Trophoblast cell (in vitro differentiated cells and primary cell): ENCODE measurements around the gene TMEM119.
A peak's percentile ranks its signal among the peaks of the same experiment; 100 is the strongest.

Experiments
- DNase-seq, 2 donors: peaks; one replicate each; pipeline ENCODE4 v3.0.0-alpha.2; 2016
- H2AFZ ChIP-seq: 2 replicates; pipeline ENCODE4 v1.6.1; 2013; ENCODE audit warnings: low read length, moderate library complexity, mild to moderate bottlenecking; ENCODE audit not compliant: insufficient read depth, poor library complexity
- H2AK5ac ChIP-seq: 2 replicates; pipeline ENCODE4 v1.6.1; 2013; ENCODE audit warnings: mild to moderate bottlenecking, low read length
- H2BK120ac ChIP-seq: 2 replicates; pipeline ENCODE4 v1.6.1; 2013; ENCODE audit warnings: low read length, mild to moderate bottlenecking, moderate library complexity; ENCODE audit not compliant: insufficient read depth, poor library complexity
- H2BK12ac ChIP-seq: 2 replicates; pipeline ENCODE4 v1.6.1; 2013; ENCODE audit warnings: mild to moderate bottlenecking, low read length, moderate library complexity
- H2BK5ac ChIP-seq: 2 replicates; pipeline ENCODE4 v1.6.1; 2013; ENCODE audit warnings: low read length, low read depth, moderate library complexity, mild to moderate bottlenecking; ENCODE audit not compliant: poor library complexity
- H3K14ac ChIP-seq: 2 replicates; pipeline ENCODE4 v1.6.1; 2013; ENCODE audit warnings: mild to moderate bottlenecking, low read length
- H3K18ac ChIP-seq: 2 replicates; pipeline ENCODE4 v1.6.1; 2013; ENCODE audit warnings: mild to moderate bottlenecking, low read length
- H3K23ac ChIP-seq: 2 replicates; pipeline ENCODE4 v1.6.1; 2013; ENCODE audit warnings: low read length
- H3K27ac ChIP-seq: 2 replicates; pipeline ENCODE4 v1.5.1; 2013; ENCODE audit warnings: low read depth, mild to moderate bottlenecking, inconsistent platforms, low read length, moderate library complexity
- H3K27me3 ChIP-seq: 2 replicates; pipeline ENCODE4 v1.6.1; 2013; ENCODE audit warnings: inconsistent platforms, mild to moderate bottlenecking, low read length, moderate library complexity; ENCODE audit not compliant: insufficient read depth
- H3K36me3 ChIP-seq, 2 experiments: 1 replicate in 1 of 2; 2 replicates in 1 of 2; pipeline ENCODE4 v1.6.1; 2013; ENCODE audit warnings: low read length in 2 of 2, mild to moderate bottlenecking in 2 of 2, moderate library complexity in 1 of 2; ENCODE audit not compliant: insufficient read depth in 2 of 2, control insufficient read depth in 1 of 2
- H3K4ac ChIP-seq: 2 replicates; pipeline ENCODE4 v1.6.1; 2013; ENCODE audit warnings: low read depth, mild to moderate bottlenecking, low read length, moderate library complexity
- H3K4me1 ChIP-seq, 2 experiments: 1 replicate in 1 of 2; 2 replicates in 1 of 2; pipeline ENCODE4 v1.6.1; 2013; ENCODE audit warnings: low read length in 2 of 2, mild to moderate bottlenecking in 2 of 2, moderate library complexity in 1 of 2; ENCODE audit not compliant: insufficient read depth in 2 of 2, control insufficient read depth in 1 of 2
- H3K4me2 ChIP-seq: 2 replicates; pipeline ENCODE4 v1.6.1; 2013; ENCODE audit warnings: inconsistent platforms, mild to moderate bottlenecking, low read length, moderate library complexity
- H3K4me3 ChIP-seq: 2 replicates; pipeline ENCODE4 v1.5.1; 2013; ENCODE audit warnings: mild to moderate bottlenecking, low read depth, low read length, inconsistent platforms
- H3K79me1 ChIP-seq: one replicate; pipeline ENCODE4 v1.6.1; 2013; ENCODE audit warnings: low read length
- H3K79me2 ChIP-seq: 2 replicates; pipeline ENCODE4 v1.6.1; 2013; ENCODE audit warnings: low read length, mild to moderate bottlenecking; ENCODE audit not compliant: control insufficient read depth, insufficient read depth, poor library complexity
- H3K9ac ChIP-seq: 2 replicates; pipeline ENCODE4 v1.6.1; 2013; ENCODE audit warnings: mild to moderate bottlenecking, low read length
- H3K9me3 ChIP-seq: 2 replicates; pipeline ENCODE4 v1.6.1; 2013; ENCODE audit warnings: low read depth, mild to moderate bottlenecking, control low read depth, inconsistent platforms, low read length; ENCODE audit not compliant: insufficient read depth
- H4K12ac ChIP-seq: 2 replicates; pipeline ENCODE4 v1.6.1; 2013; ENCODE audit warnings: low read depth, mild to moderate bottlenecking, low read length, moderate library complexity
- H4K8ac ChIP-seq: 2 replicates; pipeline ENCODE4 v1.6.1; 2013; ENCODE audit warnings: low read depth, mild to moderate bottlenecking, low read length, moderate library complexity
- H4K91ac ChIP-seq: one replicate; pipeline ENCODE4 v1.6.1; 2013; ENCODE audit warnings: low read depth, mild to moderate bottlenecking, low read length, moderate library complexity
- WGBS: extraction: QIAGEN DNeasy Blood & Tissue Kit; methylation state at CpG from one replicate; pipeline ENCODE4 v1.1.7; 2013; ENCODE audit warnings: missing lambda C conversion rate; ENCODE audit not compliant: insufficient read length, insufficient coverage; ENCODE audit errors: extremely low coverage; 5-methylcytosine and 5-hydroxymethylcytosine counted together

Gene TMEM119

GRCh38 chr12:108607981-108608600 is 10.2 kb upstream of the TMEM119 start:
- peak overlapping the region; percentile 55 for H4K91ac ChIP-seq
- H3K14ac ChIP-seq: no peak overlapping the region
- no CpG with 5 or more reads among the region's 10 CpGs for WGBS
- peak overlapping the region; percentile 44 for H2BK12ac ChIP-seq
- no peak overlapping the region for H4K12ac ChIP-seq
- peaks cover 3% of the 10 kb centered on the region for H3K9me3 ChIP-seq
- no peak overlapping the region for H2AFZ ChIP-seq
- H3K27ac ChIP-seq: no peak overlapping the region
- H3K4me1 ChIP-seq: peaks cover 11 to 19% of the 10 kb centered on the region in 2 experiments
- peak overlapping the region; percentile 24 for H4K8ac ChIP-seq
- no peak overlapping the region for H2BK5ac ChIP-seq
- H3K18ac ChIP-seq: no peak overlapping the region
- no peak overlapping the region for H3K4me2 ChIP-seq
- H3K9ac ChIP-seq: no peak overlapping the region
- H3K79me1 ChIP-seq: peaks cover 12% of the 10 kb centered on the region
- no peak overlapping the region for H3K4ac ChIP-seq
- H3K23ac ChIP-seq: no peak overlapping the region
- peak overlapping the region; percentile 50 for H2AK5ac ChIP-seq
- peak overlapping the region; percentile 27 for H2BK120ac ChIP-seq
- no peaks in the 10 kb centered on the region for H3K36me3 ChIP-seq
- H3K27me3 ChIP-seq: no peaks in the 10 kb centered on the region
- H3K79me2 ChIP-seq: no peaks in the 10 kb centered on the region
- DNase-seq: no peak
- no peak overlapping the region for H3K4me3 ChIP-seq

GRCh38 chr12:108606492-108606891 is 8.6 kb upstream of the TMEM119 start:
- Histone ChIP-seq H3K27ac (no peak overlapping the region), H3K9me3 (peaks cover 3% of the 10 kb centered on the region), H4K8ac (peak overlapping the region; percentile 63), H3K18ac (no peak overlapping the region), H3K4ac (no peak overlapping the region), H2BK5ac (no peak overlapping the region), H3K9ac (no peak overlapping the region), H4K91ac (peak overlapping the region; percentile 52), H2BK12ac (peak overlapping the region; percentile 50), H3K36me3 (no peaks in the 10 kb centered on the region), H3K79me1 (peaks cover 10% of the 10 kb centered on the region), H2BK120ac (peak overlapping the region; percentile 39), H3K23ac (no peak overlapping the region), H3K27me3 (no peaks in the 10 kb centered on the region), H3K14ac (peak overlapping the region; percentile 47), H2AK5ac (peak overlapping the region; percentile 70), H3K4me1 (peaks cover 2 to 10% of the 10 kb centered on the region in 2 experiments), H2AFZ (no peak overlapping the region), H3K79me2 (no peaks in the 10 kb centered on the region), H4K12ac (no peak overlapping the region), H3K4me3 (no peak overlapping the region), H3K4me2 (no peak overlapping the region)
- no CpG with 5 or more reads among the region's 9 CpGs for WGBS
- DNase-seq: no peak

- H2BK5ac ChIP-seq: no peak overlapping the region
- peak overlapping the region; percentile 8 for H4K91ac ChIP-seq
- no peak overlapping the region for H3K4me3 ChIP-seq
- H3K23ac ChIP-seq: peak overlapping the region; percentile 36
- H2BK12ac ChIP-seq: peak overlapping the region; percentile 9
- H3K27ac ChIP-seq: no peak overlapping the region
- H3K36me3 ChIP-seq: no peaks in the 10 kb centered on the region
- H2AFZ ChIP-seq: no peak overlapping the region
- H3K9me3 ChIP-seq: peaks cover 3% of the 10 kb centered on the region
- H3K14ac ChIP-seq: peak overlapping the region; percentile 15
- no peak overlapping the region for H3K4me2 ChIP-seq
- H3K9ac ChIP-seq: no peak overlapping the region
- H3K79me1 ChIP-seq: peaks cover 10% of the 10 kb centered on the region
- no peaks in the 10 kb centered on the region for H3K27me3 ChIP-seq
- H2BK120ac ChIP-seq: no peak overlapping the region
- H3K4ac ChIP-seq: no peak overlapping the region
- H4K8ac ChIP-seq: peak overlapping the region; percentile 16
- DNase-seq: no peak
- peak overlapping the region; percentile 11 for H2AK5ac ChIP-seq
- no peak overlapping the region for H4K12ac ChIP-seq
- peaks cover 2 to 10% of the 10 kb centered on the region in 2 experiments for H3K4me1 ChIP-seq
- no peaks in the 10 kb centered on the region for H3K79me2 ChIP-seq
- WGBS: no CpG with 5 or more reads among the region's 4 CpGs
- peak overlapping the region; percentile 2 for H3K18ac ChIP-seq
Observed at GRCh38 chr12:108605690-108606406, 8.0 kb upstream of the TMEM119 start.

GRCh38 chr12:108605000-108605689 is 7.3 kb upstream of the TMEM119 start:
- Histone ChIP-seq H2BK12ac (no peak overlapping the region), H3K79me1 (peaks cover 9% of the 10 kb centered on the region), H2BK5ac (no peak overlapping the region), H3K9me3 (peaks cover 3% of the 10 kb centered on the region), H4K91ac (no peak overlapping the region), H3K27me3 (no peaks in the 10 kb centered on the region), H3K27ac (no peak overlapping the region), H2AFZ (no peak overlapping the region), H3K23ac (no peak overlapping the region), H3K79me2 (no peaks in the 10 kb centered on the region), H3K4me2 (no peak overlapping the region), H4K12ac (no peak overlapping the region), H3K9ac (no peak overlapping the region), H3K36me3 (no peaks in the 10 kb centered on the region), H3K4me1 (peaks cover 2 to 10% of the 10 kb centered on the region in 2 experiments), H2AK5ac (no peak overlapping the region), H3K14ac (no peak overlapping the region), H3K4ac (no peak overlapping the region), H2BK120ac (no peak overlapping the region), H3K4me3 (no peak overlapping the region), H3K18ac (no peak overlapping the region), H4K8ac (no peak overlapping the region)
- WGBS: no CpG with 5 or more reads among the region's 3 CpGs
- no peak for DNase-seq
